Natural killer cell (primary cell): Measurements from ENCODE around the gene NDRG4. TPM values are rescaled to one million over a fixed set of nuclear protein-coding genes. Genes with fewer than 3 reads are reported as not detected.
A peak's percentile ranks its signal among the peaks of the same experiment; 100 is the strongest.

Experiments
- ATAC-seq, 3 donors: fragments of 150-1000 bp in 2 of 3; fragments of 200-7000 bp in 1 of 3; cut with Tn5 transposase; 1 replicate in 1 of 3; 2 replicates in 2 of 3; pipeline ENCODE4 v1.10.0; 2021; ENCODE audit warnings: mild to moderate bottlenecking in 2 of 3, moderate library complexity in 2 of 3
- DNase-seq, 2 donors: peaks; one replicate each; pipeline versions ENCODE4 v3.0.0 to v3.0.0-alpha.2; 2013 to 2021; ENCODE audit warnings: mixed read lengths in 1 of 2
- H3K27ac ChIP-seq: one replicate; pipeline ENCODE4 v1.5.1; 2013; ENCODE audit warnings: mild to moderate bottlenecking, low read length
- H3K27me3 ChIP-seq: one replicate; pipeline ENCODE4 v1.6.1; 2013; ENCODE audit warnings: low read length; ENCODE audit not compliant: control insufficient read depth, insufficient read depth
- H3K36me3 ChIP-seq: one replicate; pipeline ENCODE4 v1.6.1; 2013; ENCODE audit warnings: low read length; ENCODE audit not compliant: control insufficient read depth, insufficient read depth
- H3K4me1 ChIP-seq: one replicate; pipeline ENCODE4 v1.6.1; 2013; ENCODE audit warnings: low read length; ENCODE audit not compliant: control insufficient read depth, insufficient read depth
- H3K4me3 ChIP-seq: one replicate; pipeline ENCODE4 v1.5.1; 2013; ENCODE audit warnings: low read length
- H3K9me3 ChIP-seq: one replicate; pipeline ENCODE4 v1.6.1; 2013; ENCODE audit warnings: low read length; ENCODE audit not compliant: control insufficient read depth, insufficient read depth
- H3K27ac Mint-ChIP-seq, 2 donors: one replicate each; pipeline ENCODE4 v1.8.0; 2022; ENCODE audit warnings: mild to moderate bottlenecking in 2 of 2, mixed read lengths in 2 of 2, moderate library complexity in 1 of 2
- H3K27me3 Mint-ChIP-seq, 2 donors: one replicate each; pipeline ENCODE4 v1.8.0; 2022; ENCODE audit warnings: low read depth in 2 of 2, mixed read lengths in 2 of 2
- H3K36me3 Mint-ChIP-seq: one replicate; pipeline ENCODE4 v1.8.0; 2022; ENCODE audit warnings: mixed read lengths
- H3K4me1 Mint-ChIP-seq, 2 donors: one replicate each; pipeline ENCODE4 v1.8.0; 2022; ENCODE audit warnings: mixed read lengths in 2 of 2
- H3K4me3 Mint-ChIP-seq: one replicate; pipeline ENCODE4 v1.8.0; 2022; ENCODE audit warnings: mild to moderate bottlenecking, moderate library complexity, mixed read lengths
- H3K9me3 Mint-ChIP-seq, 2 donors: one replicate each; pipeline ENCODE4 v1.8.0; 2022; ENCODE audit warnings: mixed read lengths in 2 of 2
- WGBS: methylation state at CpG from one replicate; pipeline ENCODE4 v1.1.7; 2013; ENCODE audit warnings: missing lambda C conversion rate; ENCODE audit not compliant: insufficient coverage; 5-methylcytosine and 5-hydroxymethylcytosine counted together
- intact Hi-C: fragments of 100-400 bp; cut with micrococcal nuclease; formaldehyde crosslinking; loops from one replicate; pipeline ENCODE4 v1.14.2; 2022
- total RNA-seq, 4 donors: library from RNA; stranded (reverse); fragments of 120-200 nt in 1 of 4; gene quantifications; one replicate each; pipeline versions ENCODE4 v1.2.3 to v1.2.4, GENCODE V29; 2013 to 2022
- TF ChIP-seq, protein P1 (sequence below): fragments of 200-600 bp; IDR thresholded peaks from one replicate; pipeline ENCODE4 v1.8.0; 2022; ENCODE audit warnings: antibody characterized with exemption

The NDRG4 gene
- total RNA-seq, 3 donors from 2014 or later (not counting 1 experiment from before 2014, with no cell fraction given), result not detected

DNA sequence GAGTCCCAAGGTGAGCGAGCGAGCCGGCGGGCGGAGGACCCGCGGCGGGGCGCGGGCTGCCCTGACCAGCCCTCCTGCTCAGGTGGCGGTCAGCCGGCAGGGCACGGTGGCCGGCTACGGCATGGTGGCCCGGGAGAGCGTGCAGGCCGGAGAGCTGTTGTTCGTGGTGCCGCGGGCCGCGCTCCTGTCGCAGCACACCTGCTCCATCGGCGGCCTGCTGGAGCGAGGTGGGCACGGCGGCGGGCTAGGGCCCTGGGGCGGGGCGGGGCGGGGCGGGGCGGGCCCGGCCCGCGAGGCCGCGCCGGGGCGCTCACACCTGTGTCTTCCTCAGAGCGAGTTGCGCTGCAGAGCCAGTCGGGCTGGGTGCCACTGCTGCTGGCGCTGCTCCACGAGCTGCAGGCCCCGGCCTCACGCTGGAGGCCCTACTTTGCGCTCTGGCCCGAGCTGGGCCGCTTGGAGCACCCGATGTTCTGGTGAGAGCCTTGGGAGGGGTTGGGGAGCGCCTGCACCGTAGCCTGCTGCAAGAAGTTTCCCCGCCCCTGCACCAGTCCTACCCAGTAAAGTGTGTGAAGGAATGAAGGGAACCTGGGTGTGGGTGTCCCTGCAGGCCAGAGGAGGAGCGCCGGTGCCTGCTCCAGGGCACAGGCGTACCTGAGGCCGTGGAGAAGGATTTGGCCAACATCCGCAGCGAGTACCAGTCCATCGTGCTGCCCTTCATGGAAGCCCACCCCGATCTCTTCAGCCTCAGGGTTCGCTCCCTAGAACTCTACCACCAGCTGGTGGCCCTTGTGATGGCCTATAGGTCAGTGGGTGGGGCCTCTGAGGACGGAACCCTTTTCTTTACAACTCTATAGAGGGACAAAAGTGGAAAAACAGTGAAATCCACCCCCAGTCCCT is 16.2 kb downstream of the NDRG4 start:
- Histone ChIP-seq H3K27me3 (no peaks in the 10 kb centered on the region), H3K4me1 (peaks cover 17% of the 10 kb centered on the region), H3K9me3 (no peaks in the 10 kb centered on the region), H3K4me3 (peak overlapping the region; percentile 54), H3K36me3 (peaks cover 34% of the 10 kb centered on the region), H3K27ac (no peak overlapping the region)
- Mint-ChIP-seq H3K27me3 (no peaks in the 10 kb centered on the region), H3K9me3 (no peaks in the 10 kb centered on the region), H3K27ac (peak overlapping the region in 1 of 2 donors; percentile 87), H3K4me1 (peaks cover 12 to 21% of the 10 kb centered on the region in 2 donors), H3K36me3 (no peaks in the 10 kb centered on the region), H3K4me3 (peak overlapping the region; percentile 93)
- DNase-seq (peak in 1 of 2 donors; percentile 69), ATAC-seq (peak; percentile 13 to 34 (median 33))
- TF ChIP-seq, protein P1, sequence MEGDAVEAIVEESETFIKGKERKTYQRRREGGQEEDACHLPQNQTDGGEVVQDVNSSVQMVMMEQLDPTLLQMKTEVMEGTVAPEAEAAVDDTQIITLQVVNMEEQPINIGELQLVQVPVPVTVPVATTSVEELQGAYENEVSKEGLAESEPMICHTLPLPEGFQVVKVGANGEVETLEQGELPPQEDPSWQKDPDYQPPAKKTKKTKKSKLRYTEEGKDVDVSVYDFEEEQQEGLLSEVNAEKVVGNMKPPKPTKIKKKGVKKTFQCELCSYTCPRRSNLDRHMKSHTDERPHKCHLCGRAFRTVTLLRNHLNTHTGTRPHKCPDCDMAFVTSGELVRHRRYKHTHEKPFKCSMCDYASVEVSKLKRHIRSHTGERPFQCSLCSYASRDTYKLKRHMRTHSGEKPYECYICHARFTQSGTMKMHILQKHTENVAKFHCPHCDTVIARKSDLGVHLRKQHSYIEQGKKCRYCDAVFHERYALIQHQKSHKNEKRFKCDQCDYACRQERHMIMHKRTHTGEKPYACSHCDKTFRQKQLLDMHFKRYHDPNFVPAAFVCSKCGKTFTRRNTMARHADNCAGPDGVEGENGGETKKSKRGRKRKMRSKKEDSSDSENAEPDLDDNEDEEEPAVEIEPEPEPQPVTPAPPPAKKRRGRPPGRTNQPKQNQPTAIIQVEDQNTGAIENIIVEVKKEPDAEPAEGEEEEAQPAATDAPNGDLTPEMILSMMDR, result no peak
- WGBS, result 17% methylated on average over 65 of the region's 66 CpGs
- intact Hi-C loops, result no loop called here

DNA sequence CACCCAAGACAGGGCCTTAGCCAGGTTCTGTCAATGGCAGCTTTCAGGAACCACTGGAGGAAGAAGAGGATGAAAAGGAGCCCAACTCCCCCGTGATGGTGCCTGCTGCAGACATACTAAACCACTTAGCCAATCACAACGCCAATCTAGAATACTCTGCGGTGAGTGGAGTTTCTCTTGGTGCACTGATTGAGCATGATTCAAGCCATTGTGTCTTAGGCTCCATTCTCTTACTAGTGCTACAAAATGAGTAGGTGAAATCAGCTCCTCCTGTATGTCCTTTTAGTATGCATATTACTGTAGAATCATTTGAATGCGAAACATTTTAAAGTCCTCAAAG is 16.8 kb downstream of the NDRG4 start:
- Histone ChIP-seq H3K4me1 (peaks cover 17% of the 10 kb centered on the region), H3K4me3 (no peak overlapping the region), H3K9me3 (no peaks in the 10 kb centered on the region), H3K36me3 (peaks cover 40% of the 10 kb centered on the region), H3K27ac (no peak overlapping the region), H3K27me3 (no peaks in the 10 kb centered on the region)
- no peak for ATAC-seq
- H3K36me3 Mint-ChIP-seq, result no peaks in the 10 kb centered on the region
- no peak for DNase-seq
- intact Hi-C loops, result no loop called here
- peak overlapping the region in 1 of 2 donors; percentile 87 for H3K27ac Mint-ChIP-seq
- TF ChIP-seq, protein P1, result no peak
- H3K4me3 Mint-ChIP-seq, result peak overlapping the region; percentile 70
- WGBS, result 100% methylated on average over 3 of the region's 4 CpGs
- no peaks in the 10 kb centered on the region for H3K9me3 Mint-ChIP-seq
- H3K27me3 Mint-ChIP-seq, result no peaks in the 10 kb centered on the region
- H3K4me1 Mint-ChIP-seq, result peaks cover 12 to 21% of the 10 kb centered on the region in 2 donors

DNA sequence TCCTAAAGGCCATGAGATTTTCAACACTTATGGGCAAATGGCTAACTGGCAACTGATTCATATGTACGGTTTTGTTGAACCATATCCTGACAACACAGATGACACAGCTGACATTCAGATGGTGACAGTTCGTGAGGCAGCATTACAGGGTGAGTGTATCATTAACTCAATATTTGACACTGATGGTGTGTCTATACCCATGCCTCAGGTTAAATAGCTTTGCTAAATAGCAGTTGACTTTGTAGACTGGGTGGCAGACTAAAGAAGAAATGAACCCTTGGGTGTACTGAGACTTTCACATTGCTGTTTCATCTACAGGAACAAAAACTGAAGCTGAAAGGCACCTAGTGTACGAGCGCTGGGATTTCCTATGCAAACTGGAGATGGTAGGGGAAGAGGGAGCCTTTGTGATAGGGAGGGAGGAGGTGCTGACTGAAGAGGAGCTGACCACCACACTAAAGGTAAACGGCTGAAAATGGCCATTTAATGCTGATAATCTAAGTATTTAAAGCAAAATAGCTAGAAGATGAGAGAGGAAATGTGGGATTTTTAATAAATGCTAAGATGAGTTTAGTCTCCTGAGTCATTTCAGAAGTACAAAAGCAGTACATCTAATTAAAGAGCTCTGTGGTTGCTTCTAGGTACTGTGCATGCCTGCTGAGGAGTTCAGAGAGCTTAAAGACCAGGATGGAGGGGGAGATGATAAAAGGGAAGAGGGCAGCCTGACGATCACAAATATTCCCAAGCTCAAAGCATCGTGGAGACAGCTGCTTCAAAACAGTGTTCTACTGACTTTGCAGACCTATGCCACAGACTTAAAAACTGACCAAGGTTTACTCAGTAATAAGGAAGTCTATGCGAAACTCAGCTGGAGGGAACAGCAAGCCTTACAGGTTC is 18.4 kb downstream of the NDRG4 start:
- no peaks in the 10 kb centered on the region for H3K9me3 Mint-ChIP-seq
- no peaks in the 10 kb centered on the region for H3K27me3 Mint-ChIP-seq
- peaks cover 12 to 21% of the 10 kb centered on the region in 2 donors for H3K4me1 Mint-ChIP-seq
- Histone ChIP-seq H3K4me1 (peaks cover 17% of the 10 kb centered on the region), H3K36me3 (peaks cover 53% of the 10 kb centered on the region), H3K9me3 (no peaks in the 10 kb centered on the region), H3K27me3 (no peaks in the 10 kb centered on the region), H3K27ac (no peak overlapping the region), H3K4me3 (no peak overlapping the region)
- ATAC-seq (no peak), DNase-seq (no peak)
- TF ChIP-seq, protein P1, result no peak
- 73% methylated on average over 8 of the region's 8 CpGs for WGBS
- no peaks in the 10 kb centered on the region for H3K36me3 Mint-ChIP-seq
- peak overlapping the region; percentile 21 for H3K4me3 Mint-ChIP-seq
- intact Hi-C loops, result no loop called here
- H3K27ac Mint-ChIP-seq, result peak overlapping the region; percentile 12 to 13
